TTC549 (cell line): Measurements from ENCODE around the gene FOXN1.
"Not testable (repeated sequence)": the region's sequence is repeated elsewhere in the genome, so short reads cannot be mapped to it uniquely, and the experiment has no call there.

Experiments used
- FAIRE-seq: peaks from 2 replicates; lab custom pipeline; 2012; peaks lifted over from hg19 to GRCh38; lab: Jason Lieb, UNC

Gene FOXN1

GRCh38 chr17:28505986-28506665, at the start of gene FOXN1:
Gene FOXN1, plus strand, starts transcription at chr17:28506348. Its CDS starts 17,622 bp downstream, at chr17:28523970.
- no peak for FAIRE-seq

- no peak for FAIRE-seq
Measured at GRCh38 chr17:28457890-28458289, 48.3 kb upstream of the FOXN1 start.

- FAIRE-seq, result not testable (repeated sequence)
Measured at GRCh38 chr17:28458881-28459280, 47.3 kb upstream of the FOXN1 start.

- FAIRE-seq, result no peak
Measured at GRCh38 chr17:28460901-28461300, 45.2 kb upstream of the FOXN1 start.

GRCh38 chr17:28466001-28466400, 40.1 kb upstream of the FOXN1 start:
- FAIRE-seq, result no peak

- FAIRE-seq, result no peak
Measured at GRCh38 chr17:28466521-28467048, 39.6 kb upstream of the FOXN1 start.

GRCh38 chr17:28467456-28468025, 38.6 kb upstream of the FOXN1 start:
- FAIRE-seq, result no peak

- not testable (repeated sequence) for FAIRE-seq
Measured at GRCh38 chr17:28468033-28468735, 38.0 kb upstream of the FOXN1 start.

- FAIRE-seq, result no peak
Measured at GRCh38 chr17:28468781-28469180, 37.4 kb upstream of the FOXN1 start.

GRCh38 chr17:28469376-28469775, 36.8 kb upstream of the FOXN1 start:
- no peak for FAIRE-seq

- FAIRE-seq, result no peak
Measured at GRCh38 chr17:28470266-28470913, 35.8 kb upstream of the FOXN1 start.

GRCh38 chr17:28470914-28471366, 35.2 kb upstream of the FOXN1 start:
- FAIRE-seq, result no peak

- FAIRE-seq, result no peak
Measured at GRCh38 chr17:28471531-28472342, 34.4 kb upstream of the FOXN1 start.

- FAIRE-seq, result no peak
Measured at GRCh38 chr17:28472871-28473497, 33.2 kb upstream of the FOXN1 start.

GRCh38 chr17:28473542-28473941, 32.6 kb upstream of the FOXN1 start, which contains the start of gene SLC13A2:
Gene SLC13A2, plus strand, starts transcription at chr17:28473644. Its CDS starts 69 bp downstream, at chr17:28473713.
- FAIRE-seq, result no peak

- no peak for FAIRE-seq
Measured at GRCh38 chr17:28474111-28474531, 32.0 kb upstream of the FOXN1 start.

- no peak for FAIRE-seq
Measured at GRCh38 chr17:28475151-28475900, 30.8 kb upstream of the FOXN1 start.

GRCh38 chr17:28476076-28476865, 29.9 kb upstream of the FOXN1 start:
- FAIRE-seq, result no peak

GRCh38 chr17:28477928-28478327, 28.2 kb upstream of the FOXN1 start:
- FAIRE-seq, result no peak
